Spleen (tissue), 11 donors: Measurements from ENCODE around the gene SLCO2B1. TPM values are rescaled to one million over a fixed set of nuclear protein-coding genes. Genes with fewer than 3 reads are reported as not detected.
"Not testable (repeated sequence)": the region's sequence is repeated elsewhere in the genome, so short reads cannot be mapped to it uniquely, and the experiment has no call there.

Source experiments
- DNase-seq: peaks from one replicate; pipeline ENCODE4 v3.0.0-alpha.2; 2020
- H3K27ac ChIP-seq, 8 donors: fragments of 200-600 bp; sonication (generic) in 7 of 8; 1 replicate in 4 of 8; 2 replicates in 4 of 8; pipeline versions ENCODE4 v1.5.0 to v1.8.0; 2016 to 2021; ENCODE audit warnings: inconsistent platforms in 4 of 8, mild to moderate bottlenecking in 4 of 8, moderate library complexity in 1 of 8
- H3K27me3 ChIP-seq, 7 donors: fragments of 200-600 bp; sonication (generic) in 6 of 7; replicated peaks in 1 of 7; 1 replicate in 4 of 7; 2 replicates in 3 of 7; pipeline versions ENCODE4 v1.5.0 to v1.8.0; 2016 to 2021; ENCODE audit warnings: inconsistent platforms in 3 of 7, mild to moderate bottlenecking in 1 of 7
- H3K36me3 ChIP-seq, 6 donors: fragments of 200-600 bp; sonication (generic) in 5 of 6; 1 replicate in 4 of 6; 2 replicates in 2 of 6; pipeline versions ENCODE4 v1.5.0 to v1.8.0; 2016 to 2021; ENCODE audit warnings: inconsistent platforms in 2 of 6
- H3K4me1 ChIP-seq, 6 donors: fragments of 200-600 bp; sonication (generic) in 5 of 6; 1 replicate in 3 of 6; 2 replicates in 3 of 6; pipeline versions ENCODE4 v1.5.0 to v1.8.0; 2016 to 2021; ENCODE audit warnings: inconsistent platforms in 3 of 6
- H3K4me3 ChIP-seq, 8 donors: fragments of 200-600 bp; sonication (generic) in 7 of 8; 1 replicate in 4 of 8; 2 replicates in 4 of 8; pipeline versions ENCODE4 v1.5.0 to v1.8.0; 2016 to 2021; ENCODE audit warnings: inconsistent platforms in 4 of 8, mild to moderate bottlenecking in 4 of 8, moderate library complexity in 2 of 8
- H3K9me3 ChIP-seq, 8 donors: fragments of 200-600 bp; sonication (generic) in 7 of 8; 1 replicate in 4 of 8; 2 replicates in 4 of 8; pipeline versions ENCODE4 v1.5.0 to v1.8.0; 2016 to 2021; ENCODE audit warnings: inconsistent platforms in 4 of 8
- CTCF ChIP-seq, 11 experiments: fragments of 200-600 bp in 7 of 11; fragments of 450-650 bp in 4 of 11; sonication (generic) in 4 of 11; IDR thresholded peaks in 8 of 11; conservative IDR thresholded peaks in 3 of 11; 1 replicate in 7 of 11; 2 replicates in 4 of 11; pipeline versions ENCODE4 v1.4.0 to v1.8.0; 2016 to 2021; ENCODE audit warnings: antibody characterized with exemption in 11 of 11, inconsistent platforms in 4 of 11, mild to moderate bottlenecking in 1 of 11
- POLR2A ChIP-seq, 3 donors: fragments of 450-650 bp; IDR thresholded peaks; one replicate each; pipeline ENCODE4 v1.5.1; 2017; ENCODE audit warnings: antibody characterized with exemption in 3 of 3, mild to moderate bottlenecking in 1 of 3
- POLR2AphosphoS5 ChIP-seq, 3 donors: sonication (generic); formaldehyde crosslinking; IDR thresholded peaks; one replicate each; pipeline ENCODE4 v1.5.1; 2017; ENCODE audit warnings: antibody characterized with exemption in 3 of 3
- WGBS, 5 donors: extraction: QIAGEN DNeasy Blood & Tissue Kit in 3 of 5; methylation state at CpG; one replicate each; pipeline versions ENCODE4 v1.1.5 to v1.1.7; 2013 to 2018; 5-methylcytosine and 5-hydroxymethylcytosine counted together
- intact Hi-C: fragments of 100-400 bp; cut with DNase I; formaldehyde crosslinking; loops from one replicate; pipeline ENCODE4 v1.15.0; 2023; ENCODE audit warnings: low total_unique reads
- polyA plus RNA-seq, 3 donors: library from polyadenylated mRNA; stranded (reverse); fragments of 200-250 nt; gene quantifications; one replicate each; pipeline ENCODE4 v1.2.1, GENCODE V29; 2013
- total RNA-seq, 7 donors: library from RNA; depleted of rRNA in 3 of 7; stranded (reverse); fragments of >200 nt in 3 of 7; fragmentation: NEBNext Ultra II Directional in 4 of 7; extraction: Animal tissue kit (Norgen Biotek cat#: 25700) in 4 of 7; gene quantifications; one replicate each; pipeline versions ENCODE4 v1.1.0 to v1.2.1, GENCODE V29; 2016 to 2021
- donor health status: healthy with polysubstance abuse.
- donor health status: DM: no; HTN: no; CAD: no; lungs with moderate emphysema.
- donor health status: DM: no; HTN: no; CAD: no.
- donor health status: Bipolar disorder and iron deficiency.
- donor health status: healthy.
- donor health status: DM: no; HTN: no; CAD: no.
- donor health status: DM: yes; HTN: yes; CAD: no.

The SLCO2B1 gene
- total and polyA plus RNA-seq, 10 donors = 10.2 to 307 (median 132) TPM

DNA sequence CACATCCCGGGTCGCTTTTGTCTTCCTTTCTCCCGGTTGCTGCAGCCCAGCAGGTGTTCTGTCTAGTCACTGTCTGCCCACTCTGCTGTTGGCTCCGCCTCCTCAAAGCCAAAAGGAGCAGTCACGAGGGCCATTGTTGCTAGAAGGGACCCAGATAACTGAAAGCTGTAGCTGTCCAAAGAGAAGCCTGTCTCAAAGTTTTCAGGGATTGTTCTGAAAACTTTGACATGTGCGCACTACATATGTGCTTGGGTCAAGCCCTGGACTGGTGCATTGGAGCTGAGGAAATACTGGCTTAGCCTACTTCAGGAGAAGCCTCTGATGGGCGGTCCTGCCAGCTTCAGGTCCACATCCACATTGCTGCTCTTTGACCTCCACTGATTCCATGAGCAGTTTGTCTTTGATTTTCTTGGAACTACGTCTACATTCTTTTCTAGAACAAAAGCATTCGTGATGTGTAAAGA lies 45.4 kb upstream of the SLCO2B1 start:
- Histone ChIP-seq H3K36me3 (no peaks in the 10 kb centered on the region), H3K27me3 (peaks cover 0 to 20% (median 0%) of the 10 kb centered on the region in 7 donors), H3K27ac (no peak overlapping the region), H3K4me3 (no peak overlapping the region), H3K9me3 (peaks cover 0 to 11% (median 0%) of the 10 kb centered on the region in 8 donors), H3K4me1 (peaks cover 0 to under 1% (median 0%) of the 10 kb centered on the region in 6 donors)
- DNase-seq = no peak
- intact Hi-C loops = no loop called here
- 64 to 79% (median 71%) methylated on average over 9 of the region's 9 CpGs for WGBS, 5 donors
- TF ChIP-seq POLR2A (IDR thresholded peaks at IDR 0.05) (no peak), POLR2AphosphoS5 (IDR thresholded peaks at IDR 0.05) (no peak), CTCF (IDR thresholded peaks at IDR 0.05 in 8 of 11, conservative IDR thresholded peaks at IDR 0.05 in 3 of 11) (no peak)

- H3K36me3 ChIP-seq, H3K27ac ChIP-seq, H3K4me3 ChIP-seq, intact Hi-C loops, DNase-seq, H3K4me1 ChIP-seq: not testable (repeated sequence)
- 62 to 74% (median 68%) methylated on average over 2 of the region's 2 CpGs for WGBS, 5 donors
- H3K27me3 ChIP-seq = peaks cover 0 to 20% (median 0%) of the 10 kb centered on the region in 7 donors
- H3K9me3 ChIP-seq = peaks cover 0 to 17% (median 0%) of the 10 kb centered on the region in 8 donors
Measured at GRCh38 chr11:75105967-75106681, 44.8 kb upstream of the SLCO2B1 start.

DNA sequence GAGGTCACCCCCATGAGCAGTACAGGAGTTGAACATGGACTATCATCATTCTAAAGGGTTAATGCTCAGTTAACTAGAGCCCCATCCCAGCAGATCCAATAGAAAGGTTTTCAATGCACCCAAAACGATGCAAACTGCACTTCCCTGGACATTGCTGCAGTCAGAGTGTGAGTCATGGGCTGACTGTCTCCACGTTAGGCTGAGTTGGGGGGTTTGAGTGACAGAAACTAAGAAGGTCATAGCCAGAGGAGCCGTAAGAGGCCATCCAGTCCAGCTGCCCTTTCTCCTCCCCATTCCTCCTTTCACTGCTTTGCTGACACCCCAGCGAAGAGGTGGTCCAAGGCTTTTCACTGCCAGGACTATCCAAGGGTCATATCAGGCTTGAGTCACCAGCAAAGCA lies 43.7 kb upstream of the SLCO2B1 start:
- Histone ChIP-seq H3K4me1 (no peaks in the 10 kb centered on the region), H3K27me3 (peaks cover 0 to 15% (median 0%) of the 10 kb centered on the region in 7 donors), H3K27ac (no peak overlapping the region), H3K4me3 (no peak overlapping the region), H3K36me3 (no peaks in the 10 kb centered on the region), H3K9me3 (peaks cover 0 to 28% (median 4%) of the 10 kb centered on the region in 8 donors)
- no peak for TF ChIP-seq CTCF (IDR thresholded peaks at IDR 0.05 in 8 of 11, conservative IDR thresholded peaks at IDR 0.05 in 3 of 11)
- TF ChIP-seq POLR2AphosphoS5 (IDR thresholded peaks at IDR 0.05) = no peak
- TF ChIP-seq POLR2A (IDR thresholded peaks at IDR 0.05) = no peak
- intact Hi-C loops = no loop called here
- WGBS, 5 donors = 50 to 69% (median 58%) methylated on average over 4 of the region's 4 CpGs
- DNase-seq = no peak

GRCh38 chr11:75112200-75112599 lies 38.7 kb upstream of the SLCO2B1 start:
- H3K36me3 ChIP-seq = no peaks in the 10 kb centered on the region
- WGBS, 5 donors = 85 to 95% (median 91%) methylated on average over 2 of the region's 2 CpGs
- no peak overlapping the region for H3K27ac ChIP-seq
- TF ChIP-seq POLR2AphosphoS5 (IDR thresholded peaks at IDR 0.05) (no peak), CTCF (IDR thresholded peaks at IDR 0.05 in 8 of 11, conservative IDR thresholded peaks at IDR 0.05 in 3 of 11) (no peak), POLR2A (IDR thresholded peaks at IDR 0.05) (no peak)
- no peak overlapping the region for H3K4me3 ChIP-seq
- H3K9me3 ChIP-seq = peaks cover 0 to 51% (median 16%) of the 10 kb centered on the region in 8 donors
- H3K4me1 ChIP-seq = no peaks in the 10 kb centered on the region
- intact Hi-C loops = no loop called here
- DNase-seq = no peak
- no peaks in the 10 kb centered on the region for H3K27me3 ChIP-seq
